IPS-18a (cell line): ENCODE data around the gene ZNF346.

Source experiments
- H3K27ac ChIP-seq: one replicate; pipeline ENCODE4 v1.5.1; 2013; ENCODE audit warnings: low read length
- H3K27me3 ChIP-seq: one replicate; pipeline ENCODE4 v1.6.1; 2013; ENCODE audit warnings: mild to moderate bottlenecking, low read length; ENCODE audit not compliant: control insufficient read depth, insufficient read depth
- H3K36me3 ChIP-seq: one replicate; pipeline ENCODE4 v1.6.1; 2013; ENCODE audit warnings: low read depth, low read length; ENCODE audit not compliant: control insufficient read depth
- H3K4me1 ChIP-seq: one replicate; pipeline ENCODE4 v1.6.1; 2013; ENCODE audit warnings: low read depth, low read length; ENCODE audit not compliant: control insufficient read depth
- H3K4me3 ChIP-seq: one replicate; pipeline ENCODE4 v1.5.1; 2013; ENCODE audit warnings: low read length
- H3K9ac ChIP-seq: one replicate; pipeline ENCODE4 v1.6.1; 2013; ENCODE audit warnings: mild to moderate bottlenecking, low read length, moderate library complexity
- H3K9me3 ChIP-seq: one replicate; pipeline ENCODE4 v1.6.1; 2013; ENCODE audit warnings: low read depth, low read length; ENCODE audit not compliant: control insufficient read depth

ZNF346 gene

GRCh38 chr5:177097016-177097985 is 74.8 kb downstream of the ZNF346 start:
- H3K27ac ChIP-seq: no peak overlapping the region
- H3K9me3 ChIP-seq: no peaks in the 10 kb centered on the region
- no peaks in the 10 kb centered on the region for H3K27me3 ChIP-seq
- H3K9ac ChIP-seq: no peak overlapping the region
- H3K36me3 ChIP-seq: peaks cover 14% of the 10 kb centered on the region
- no peak overlapping the region for H3K4me3 ChIP-seq
- peaks cover 9% of the 10 kb centered on the region for H3K4me1 ChIP-seq

DNA sequence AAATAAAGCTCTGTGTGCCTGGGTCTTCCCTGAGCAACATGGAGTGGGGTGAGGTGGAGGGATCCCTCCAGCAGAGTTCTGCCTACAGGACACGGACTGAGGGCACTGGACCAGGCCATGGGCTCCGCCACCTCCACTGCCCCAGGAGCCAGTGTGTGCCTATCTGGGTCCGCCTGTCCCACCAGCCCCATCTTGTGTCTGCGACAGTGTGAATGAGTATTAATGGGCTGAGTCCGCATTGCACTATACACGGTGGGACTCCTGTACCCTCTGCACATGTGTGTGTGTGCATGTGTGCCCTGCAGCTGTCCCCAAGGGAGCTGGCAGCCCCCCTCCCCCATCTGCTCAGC is 75.6 kb downstream of the ZNF346 start:
- H3K27ac ChIP-seq: no peak overlapping the region
- no peaks in the 10 kb centered on the region for H3K9me3 ChIP-seq
- H3K4me3 ChIP-seq: no peak overlapping the region
- H3K27me3 ChIP-seq: no peaks in the 10 kb centered on the region
- no peak overlapping the region for H3K9ac ChIP-seq
- peaks cover 9% of the 10 kb centered on the region for H3K36me3 ChIP-seq
- H3K4me1 ChIP-seq: peaks cover 9% of the 10 kb centered on the region

GRCh38 chr5:177098470-177099141 is 76.1 kb downstream of the ZNF346 start:
- Histone ChIP-seq H3K27me3 (no peaks in the 10 kb centered on the region), H3K4me1 (peaks cover 9% of the 10 kb centered on the region), H3K9me3 (no peaks in the 10 kb centered on the region), H3K36me3 (peaks cover 9% of the 10 kb centered on the region), H3K9ac (no peak overlapping the region), H3K27ac (no peak overlapping the region), H3K4me3 (no peak overlapping the region)

- Histone ChIP-seq H3K27ac (no peak overlapping the region), H3K9me3 (no peaks in the 10 kb centered on the region), H3K4me3 (no peak overlapping the region), H3K9ac (no peak overlapping the region), H3K27me3 (no peaks in the 10 kb centered on the region), H3K36me3 (peaks cover 9% of the 10 kb centered on the region), H3K4me1 (peaks cover 9% of the 10 kb centered on the region)
These were observed 77.1 kb downstream of the ZNF346 start for GRCh38 chr5:177099422-177100093.

GRCh38 chr5:177100714-177101121 is 78.2 kb downstream of the ZNF346 start:
- Histone ChIP-seq H3K36me3 (peaks cover 2% of the 10 kb centered on the region), H3K27ac (no peak overlapping the region), H3K9me3 (no peaks in the 10 kb centered on the region), H3K27me3 (no peaks in the 10 kb centered on the region), H3K4me1 (peaks cover 14% of the 10 kb centered on the region), H3K4me3 (no peak overlapping the region), H3K9ac (no peak overlapping the region)

- Histone ChIP-seq H3K27me3 (no peaks in the 10 kb centered on the region), H3K4me3 (no peak overlapping the region), H3K9me3 (no peaks in the 10 kb centered on the region), H3K4me1 (peaks cover 16% of the 10 kb centered on the region), H3K9ac (no peak overlapping the region), H3K36me3 (no peaks in the 10 kb centered on the region), H3K27ac (no peak overlapping the region)
These were observed 81.2 kb downstream of the ZNF346 start for GRCh38 chr5:177103523-177104253.

- no peak overlapping the region for H3K27ac ChIP-seq
- no peak overlapping the region for H3K4me3 ChIP-seq
- H3K9me3 ChIP-seq: no peaks in the 10 kb centered on the region
- H3K36me3 ChIP-seq: no peaks in the 10 kb centered on the region
- no peaks in the 10 kb centered on the region for H3K27me3 ChIP-seq
- no peak overlapping the region for H3K9ac ChIP-seq
- H3K4me1 ChIP-seq: peaks cover 7% of the 10 kb centered on the region
These were observed 83.4 kb downstream of the ZNF346 start for GRCh38 chr5:177105691-177106476.

DNA sequence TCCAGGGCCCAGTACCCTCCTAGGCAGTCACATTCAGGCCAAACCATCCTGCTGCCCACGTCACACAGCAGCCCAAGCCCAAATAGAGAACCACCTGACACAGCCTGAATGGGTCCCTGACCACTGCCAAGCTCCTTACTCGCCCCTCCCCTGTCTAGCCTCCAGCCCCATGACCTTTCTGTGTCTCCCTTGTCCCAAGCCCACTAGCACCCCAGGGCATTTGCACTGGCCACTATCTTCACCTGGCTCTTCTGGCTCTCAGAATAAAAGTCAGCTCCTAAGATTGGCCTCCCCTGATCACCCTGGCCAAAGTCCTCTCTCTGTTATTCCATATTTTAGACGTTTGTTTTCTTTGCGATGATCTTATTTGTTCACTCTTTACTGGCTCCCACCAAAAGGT is 84.7 kb downstream of the ZNF346 start:
- Histone ChIP-seq H3K27me3 (no peaks in the 10 kb centered on the region), H3K9ac (no peak overlapping the region), H3K4me3 (no peak overlapping the region), H3K4me1 (peaks cover 7% of the 10 kb centered on the region), H3K27ac (no peak overlapping the region), H3K36me3 (no peaks in the 10 kb centered on the region), H3K9me3 (no peaks in the 10 kb centered on the region)

DNA sequence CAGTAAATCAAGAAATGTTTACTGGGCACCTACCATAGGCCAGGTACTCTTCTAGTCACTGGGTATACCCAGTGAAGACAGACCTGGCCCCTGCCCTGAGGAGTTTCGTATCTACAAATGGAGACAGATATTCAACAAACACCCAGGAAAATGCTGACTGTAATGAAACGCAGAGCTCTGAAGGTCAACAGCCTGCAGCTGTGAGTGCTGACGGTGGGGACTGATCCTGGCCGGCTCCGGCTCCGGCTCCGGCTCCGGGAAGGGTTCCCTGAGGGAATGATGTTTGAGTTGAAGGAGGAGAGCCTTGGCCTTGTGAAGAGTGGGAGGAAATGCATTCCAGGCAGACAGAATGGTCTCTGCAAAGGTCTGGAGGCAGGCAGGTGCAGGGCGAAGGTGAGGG is 87.3 kb downstream of the ZNF346 start:
- Histone ChIP-seq H3K9me3 (no peaks in the 10 kb centered on the region), H3K4me1 (peaks cover 7% of the 10 kb centered on the region), H3K9ac (no peak overlapping the region)

DNA sequence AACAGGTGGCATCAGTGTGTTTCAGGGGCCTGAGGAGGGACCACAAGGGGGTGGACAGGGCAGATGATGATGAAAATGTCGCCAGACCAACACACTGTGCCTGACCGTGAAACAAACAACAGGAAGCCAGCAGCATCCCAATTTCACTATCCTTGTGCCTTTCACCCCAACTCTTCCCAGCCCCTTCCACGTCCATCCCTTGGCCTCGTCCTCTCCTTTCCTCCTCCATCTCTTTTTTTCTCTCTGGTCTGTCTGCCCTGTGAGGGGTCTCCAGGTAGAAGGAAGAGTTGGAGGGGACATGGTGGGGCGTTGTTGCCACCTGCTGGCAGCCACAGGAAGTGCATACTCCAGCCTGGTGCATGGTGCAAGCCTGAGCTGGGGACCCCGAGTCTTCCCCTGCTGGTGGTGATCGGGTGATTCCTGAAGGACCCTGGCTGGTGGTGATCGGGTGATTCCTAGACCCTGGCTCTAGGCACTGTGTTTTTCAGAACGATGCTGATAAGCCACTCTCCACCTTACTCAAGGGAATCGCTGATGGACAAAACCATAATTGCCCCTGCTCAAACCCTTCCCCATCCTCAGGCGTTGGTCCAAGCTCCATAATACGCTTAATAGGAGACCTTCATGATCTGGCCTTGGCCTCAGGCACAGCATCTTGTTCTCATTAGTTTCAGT is 89.4 kb downstream of the ZNF346 start:
- no peaks in the 10 kb centered on the region for H3K9me3 ChIP-seq
- H3K4me3 ChIP-seq: no peak overlapping the region
- no peaks in the 10 kb centered on the region for H3K27me3 ChIP-seq
- H3K36me3 ChIP-seq: no peaks in the 10 kb centered on the region
- H3K4me1 ChIP-seq: peaks cover 3% of the 10 kb centered on the region
- H3K9ac ChIP-seq: no peak overlapping the region
- H3K27ac ChIP-seq: no peak overlapping the region

More for the DNA sequence above, 87.3 kb downstream of the ZNF346 start:
- Histone ChIP-seq H3K27ac (no peak overlapping the region), H3K27me3 (no peaks in the 10 kb centered on the region), H3K36me3 (no peaks in the 10 kb centered on the region), H3K4me3 (no peak overlapping the region)
